ENCODE measurements around the gene B3GALT6.

Gene B3GALT6

DNA sequence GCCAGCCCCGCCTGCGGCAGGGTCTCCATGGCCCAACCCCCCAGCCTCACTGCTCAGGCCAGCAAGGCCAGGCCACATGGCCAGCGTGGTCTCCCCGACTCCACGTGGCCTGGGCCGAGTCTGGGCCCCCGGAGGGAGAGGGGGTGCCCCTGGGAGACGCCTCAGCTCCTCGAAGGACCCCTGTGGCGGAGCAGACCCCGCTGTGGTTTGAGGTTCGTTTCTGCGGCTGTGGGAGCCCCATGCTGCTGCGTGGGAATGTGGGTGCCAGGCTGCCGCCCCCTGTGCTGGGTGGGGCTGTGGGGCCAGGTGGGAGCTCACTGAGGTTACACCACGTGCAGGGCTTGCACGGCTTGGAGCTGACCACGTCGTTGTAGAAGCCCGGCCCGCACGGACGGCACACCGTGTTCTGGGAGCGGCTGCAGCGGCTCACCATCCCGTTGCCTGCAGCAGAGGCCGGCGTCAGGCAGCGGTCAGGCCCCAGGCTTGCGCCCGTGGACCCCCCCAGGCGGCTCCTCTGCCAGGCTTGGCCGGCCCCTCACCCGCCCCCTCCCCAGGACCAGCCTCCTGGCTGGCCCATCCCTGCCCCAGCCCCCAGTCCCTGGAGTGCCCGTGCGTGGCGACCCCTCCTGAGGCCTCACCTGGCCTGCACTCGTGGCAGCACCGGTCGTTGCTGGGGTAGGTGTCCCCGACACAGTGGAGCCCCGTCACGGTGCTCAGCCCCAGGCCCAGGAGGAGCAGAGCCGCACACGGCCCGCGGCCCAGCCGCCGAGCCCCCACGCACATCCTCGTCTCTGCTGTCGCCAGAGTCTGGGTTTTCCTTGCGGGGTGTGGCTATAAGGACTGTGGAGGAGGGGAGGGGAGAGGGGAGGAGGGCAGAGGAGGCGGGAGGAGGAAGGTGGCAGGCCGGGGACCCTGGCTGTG is 18.4 kb upstream of the B3GALT6 start, which contains the start of gene TNFRSF4:
TNFRSF4 (minus strand) TSS at position 809 of the 921 bp plus-strand sequence; CDS start at position 783, 26 bp downstream.
- DNase-seq (ENCODE audit: low read depth), result no peak
- TF ChIP-seq, protein P1, sequence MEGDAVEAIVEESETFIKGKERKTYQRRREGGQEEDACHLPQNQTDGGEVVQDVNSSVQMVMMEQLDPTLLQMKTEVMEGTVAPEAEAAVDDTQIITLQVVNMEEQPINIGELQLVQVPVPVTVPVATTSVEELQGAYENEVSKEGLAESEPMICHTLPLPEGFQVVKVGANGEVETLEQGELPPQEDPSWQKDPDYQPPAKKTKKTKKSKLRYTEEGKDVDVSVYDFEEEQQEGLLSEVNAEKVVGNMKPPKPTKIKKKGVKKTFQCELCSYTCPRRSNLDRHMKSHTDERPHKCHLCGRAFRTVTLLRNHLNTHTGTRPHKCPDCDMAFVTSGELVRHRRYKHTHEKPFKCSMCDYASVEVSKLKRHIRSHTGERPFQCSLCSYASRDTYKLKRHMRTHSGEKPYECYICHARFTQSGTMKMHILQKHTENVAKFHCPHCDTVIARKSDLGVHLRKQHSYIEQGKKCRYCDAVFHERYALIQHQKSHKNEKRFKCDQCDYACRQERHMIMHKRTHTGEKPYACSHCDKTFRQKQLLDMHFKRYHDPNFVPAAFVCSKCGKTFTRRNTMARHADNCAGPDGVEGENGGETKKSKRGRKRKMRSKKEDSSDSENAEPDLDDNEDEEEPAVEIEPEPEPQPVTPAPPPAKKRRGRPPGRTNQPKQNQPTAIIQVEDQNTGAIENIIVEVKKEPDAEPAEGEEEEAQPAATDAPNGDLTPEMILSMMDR (IDR thresholded peaks at IDR 0.05; ENCODE audit: low read length, missing control alignments), result no peak

DNA sequence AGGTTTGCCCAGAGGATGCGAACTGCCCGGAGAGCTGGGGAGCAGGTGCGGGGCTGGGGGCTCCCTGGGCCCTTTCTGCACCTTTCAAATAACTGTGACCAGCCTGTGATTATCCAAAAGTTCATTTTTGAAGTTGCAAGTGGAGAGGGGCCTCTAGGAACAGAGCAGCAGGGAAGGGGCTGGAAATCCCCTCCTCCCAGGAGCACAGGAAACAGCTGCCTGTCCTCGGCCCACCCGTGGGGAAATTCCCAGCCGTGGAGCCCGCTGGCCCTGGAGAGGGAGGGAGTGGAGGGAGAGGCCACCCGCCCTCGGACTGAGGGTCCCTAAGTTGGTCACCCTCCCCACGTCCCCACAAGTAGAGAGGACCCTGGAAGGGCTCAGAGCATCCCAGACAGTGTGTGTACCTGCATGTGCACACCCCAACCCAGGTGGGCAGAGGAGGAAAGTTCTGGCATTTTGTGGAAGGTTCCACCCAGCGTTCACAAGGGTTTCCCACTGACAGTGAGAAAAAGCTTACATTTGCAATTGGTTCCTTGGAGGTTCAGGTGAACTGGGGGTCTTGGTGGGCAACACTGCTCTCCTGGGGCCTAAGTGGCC is 16.9 kb upstream of the B3GALT6 start:
- no peak for DNase-seq (ENCODE audit: low read depth)
- no peak overlapping the region for H3K4me3 ChIP-seq (replicated peaks; ENCODE audit: low read depth, low read length)
- TF ChIP-seq, protein P1 (IDR thresholded peaks at IDR 0.05; ENCODE audit: low read length, missing control alignments), result no peak

More for the DNA sequence above, 18.4 kb upstream of the B3GALT6 start, which contains the start of gene TNFRSF4:
- no peak within 1 kb of the TSS for H3K4me3 ChIP-seq (replicated peaks; ENCODE audit: low read depth, low read length)

DNA sequence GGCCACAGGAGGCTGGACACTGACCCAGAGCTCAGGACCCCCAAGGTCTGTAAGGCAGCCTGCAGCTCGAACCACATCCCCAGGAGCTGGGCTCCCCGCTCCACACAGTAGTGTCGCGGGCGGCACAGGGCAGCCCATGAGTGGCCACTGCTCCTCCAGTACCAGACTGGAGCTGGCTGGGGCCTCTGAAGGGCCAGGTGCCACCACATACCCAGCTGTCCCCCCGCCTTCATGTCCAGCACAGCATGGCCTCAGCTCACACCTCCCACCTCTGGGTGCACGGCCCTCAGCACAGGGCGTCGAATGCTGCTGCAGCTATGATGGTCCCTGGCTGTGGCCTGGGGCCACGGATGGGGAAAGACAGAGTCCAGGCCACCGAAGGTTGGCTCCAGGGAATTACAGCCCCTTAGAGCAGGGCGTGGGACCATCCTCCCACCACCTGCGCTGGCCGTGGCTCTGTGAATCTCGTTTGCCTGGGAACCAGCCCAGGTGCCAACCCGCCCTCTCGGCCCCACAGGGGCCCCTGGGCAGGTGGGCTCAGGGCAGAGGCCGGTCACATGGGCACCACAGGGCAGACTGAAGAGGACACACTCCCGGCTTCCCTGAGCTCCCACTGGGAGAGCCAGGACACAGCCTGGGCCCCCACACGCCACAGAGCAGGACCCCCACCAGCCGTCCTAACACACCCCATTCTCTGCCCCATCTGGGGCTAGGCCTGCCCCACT is 16.0 kb upstream of the B3GALT6 start:
- TF ChIP-seq, protein P1 (IDR thresholded peaks at IDR 0.05; ENCODE audit: low read length, missing control alignments), result no peak
- no peak overlapping the region for H3K4me3 ChIP-seq (replicated peaks; ENCODE audit: low read depth, low read length)
- DNase-seq (ENCODE audit: low read depth), result no peak

DNA sequence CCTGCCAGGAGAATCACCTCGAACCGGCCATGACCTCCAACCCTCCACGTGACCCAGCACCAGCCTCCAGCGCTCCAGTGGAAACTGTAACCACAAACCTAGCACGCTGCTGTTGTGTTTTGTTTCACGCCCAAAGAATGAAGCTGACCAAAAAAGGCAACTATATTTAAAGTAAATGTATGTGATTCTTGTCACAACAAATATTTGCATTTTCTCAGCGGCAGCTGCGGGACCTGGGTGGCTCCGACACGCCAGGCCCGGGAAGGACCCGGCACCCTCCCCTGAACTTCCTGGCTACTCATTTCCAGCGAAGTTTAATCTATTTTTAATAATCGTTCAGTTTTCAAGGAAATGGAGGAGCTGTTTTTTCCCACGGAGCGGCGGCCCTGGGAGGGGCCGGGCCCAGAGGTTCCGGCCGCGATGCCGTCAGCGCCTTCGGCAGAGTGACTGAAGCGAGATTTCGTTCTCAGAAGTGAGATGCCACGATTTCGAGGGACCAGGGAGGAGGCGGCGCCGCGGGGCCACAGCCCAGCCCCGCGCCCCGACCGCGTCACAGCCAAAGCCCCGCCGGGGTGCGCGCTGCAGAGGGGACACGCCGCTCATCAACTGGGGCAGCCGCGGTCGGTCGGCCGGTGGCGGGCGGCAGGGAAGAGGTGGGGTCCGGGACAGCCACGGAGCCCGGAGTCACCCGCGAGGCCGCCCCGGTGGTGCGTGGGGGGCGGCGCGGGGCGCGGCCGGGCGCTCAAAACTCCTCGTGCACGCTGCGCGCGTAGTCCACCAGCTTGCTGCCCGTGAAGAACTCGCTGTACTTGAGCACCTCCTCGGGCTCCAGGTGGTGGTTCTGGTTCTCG is 15.0 kb upstream of the B3GALT6 start:
- no peak for DNase-seq (ENCODE audit: low read depth)

DNA sequence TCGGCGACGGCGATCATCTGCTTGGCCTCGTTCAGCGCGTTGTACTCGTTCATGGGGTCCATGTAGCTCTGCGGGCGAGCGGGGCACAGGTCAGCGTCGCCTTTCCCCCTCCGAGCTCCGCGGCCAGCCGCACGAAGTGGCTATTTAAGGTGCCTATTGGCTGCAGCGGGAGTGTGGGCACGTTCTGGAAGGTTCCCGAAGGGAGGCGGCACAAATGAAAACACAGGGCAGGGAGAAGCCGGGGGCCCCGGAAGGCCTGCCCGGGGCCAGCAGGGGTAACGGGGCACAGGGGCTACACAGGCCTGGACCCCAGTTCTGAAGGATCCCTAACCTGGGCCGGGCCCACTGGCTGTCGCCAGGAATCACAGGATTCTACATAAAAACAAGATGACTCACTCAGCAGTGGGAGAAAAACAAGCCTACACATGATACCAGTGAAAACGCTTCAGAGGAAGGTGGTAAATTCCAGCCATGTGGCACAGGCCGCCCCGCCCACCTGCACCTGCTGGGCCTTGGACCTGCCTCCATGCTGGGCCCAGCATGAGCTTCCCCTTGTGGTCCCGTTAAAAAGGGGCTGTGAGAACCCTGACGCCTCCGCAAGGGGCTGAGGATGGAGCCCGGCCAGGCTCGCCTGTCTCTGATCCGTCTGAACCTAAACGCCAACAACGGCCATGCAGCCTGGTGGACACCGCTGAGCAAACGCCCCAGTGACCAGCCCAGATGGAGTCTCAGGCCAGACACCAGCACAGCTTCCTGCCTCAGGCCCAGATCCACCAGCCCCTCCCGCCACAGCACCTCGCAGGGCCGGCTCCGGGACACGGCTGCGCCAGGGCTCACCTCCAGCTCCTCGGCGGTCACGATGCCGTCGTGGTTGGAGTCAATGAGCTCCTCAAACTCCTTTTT is 14.2 kb upstream of the B3GALT6 start:
- H3K4me3 ChIP-seq (replicated peaks; ENCODE audit: low read depth, low read length), result no peak overlapping the region
- TF ChIP-seq, protein P1 (IDR thresholded peaks at IDR 0.05; ENCODE audit: low read length, missing control alignments), result no peak
- peak; percentile 14 for DNase-seq (ENCODE audit: low read depth)

More for the DNA sequence above, 15.0 kb upstream of the B3GALT6 start:
- TF ChIP-seq, protein P1 (IDR thresholded peaks at IDR 0.05; ENCODE audit: low read length, missing control alignments), result no peak
- H3K4me3 ChIP-seq (replicated peaks; ENCODE audit: low read depth, low read length), result no peak overlapping the region
